HG03342 (cell line): Measurements from ENCODE around the gene DACT3.

Source experiments
- ATAC-seq: cut with Tn5 transposase; IDR thresholded peaks from one replicate; pipeline ENCODE4 v1.9.1; 2021; ENCODE audit warnings: mild to moderate bottlenecking, moderate library complexity; ENCODE audit not compliant: unreplicated experiment

Gene DACT3, protein sequence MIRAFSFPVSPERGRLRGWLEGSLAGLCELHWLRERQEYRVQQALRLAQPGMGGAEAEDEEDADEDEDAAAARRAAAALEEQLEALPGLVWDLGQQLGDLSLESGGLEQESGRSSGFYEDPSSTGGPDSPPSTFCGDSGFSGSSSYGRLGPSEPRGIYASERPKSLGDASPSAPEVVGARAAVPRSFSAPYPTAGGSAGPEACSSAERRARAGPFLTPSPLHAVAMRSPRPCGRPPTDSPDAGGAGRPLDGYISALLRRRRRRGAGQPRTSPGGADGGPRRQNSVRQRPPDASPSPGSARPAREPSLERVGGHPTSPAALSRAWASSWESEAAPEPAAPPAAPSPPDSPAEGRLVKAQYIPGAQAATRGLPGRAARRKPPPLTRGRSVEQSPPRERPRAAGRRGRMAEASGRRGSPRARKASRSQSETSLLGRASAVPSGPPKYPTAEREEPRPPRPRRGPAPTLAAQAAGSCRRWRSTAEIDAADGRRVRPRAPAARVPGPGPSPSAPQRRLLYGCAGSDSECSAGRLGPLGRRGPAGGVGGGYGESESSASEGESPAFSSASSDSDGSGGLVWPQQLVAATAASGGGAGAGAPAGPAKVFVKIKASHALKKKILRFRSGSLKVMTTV

DNA sequence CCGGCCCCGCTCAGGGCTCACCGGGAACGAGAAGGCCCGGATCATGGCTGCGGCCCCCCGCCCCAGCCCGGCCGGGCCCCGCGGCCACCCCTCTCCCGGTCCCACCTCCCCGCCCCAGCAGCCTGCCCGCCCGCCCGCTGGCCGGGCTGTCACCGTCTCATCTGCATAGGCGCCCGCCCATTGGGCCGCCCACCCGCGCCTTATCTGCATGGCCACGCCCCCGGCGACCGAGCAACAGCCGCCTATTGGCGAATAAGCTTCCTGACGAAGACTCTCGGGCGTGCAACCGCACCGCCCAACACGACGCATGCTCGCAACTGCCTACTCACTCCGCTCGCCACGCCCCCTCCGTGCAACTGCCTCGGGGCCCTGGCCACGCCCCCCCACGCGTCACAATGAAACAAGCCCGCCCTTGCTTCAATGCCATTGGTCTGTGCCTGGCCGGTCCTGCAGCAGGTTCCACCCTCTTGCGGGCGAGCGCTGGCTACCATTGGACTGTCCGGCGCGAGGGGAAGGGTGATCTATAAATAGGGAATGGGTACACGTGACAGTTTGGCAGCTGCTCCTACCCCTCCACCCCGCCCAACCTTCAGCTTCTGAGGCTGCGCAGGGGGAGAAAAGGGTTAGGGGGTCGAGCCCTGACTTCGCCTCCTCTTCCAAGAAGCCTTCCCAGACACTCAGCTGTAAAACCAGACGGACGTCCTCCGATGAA is at the start of gene DACT3:
Gene DACT3, minus strand, starts transcription at position 163 of the 712 bp plus-strand sequence. Its CDS starts 118 bp downstream, at position 45.
- peak; percentile 90 for ATAC-seq

DNA sequence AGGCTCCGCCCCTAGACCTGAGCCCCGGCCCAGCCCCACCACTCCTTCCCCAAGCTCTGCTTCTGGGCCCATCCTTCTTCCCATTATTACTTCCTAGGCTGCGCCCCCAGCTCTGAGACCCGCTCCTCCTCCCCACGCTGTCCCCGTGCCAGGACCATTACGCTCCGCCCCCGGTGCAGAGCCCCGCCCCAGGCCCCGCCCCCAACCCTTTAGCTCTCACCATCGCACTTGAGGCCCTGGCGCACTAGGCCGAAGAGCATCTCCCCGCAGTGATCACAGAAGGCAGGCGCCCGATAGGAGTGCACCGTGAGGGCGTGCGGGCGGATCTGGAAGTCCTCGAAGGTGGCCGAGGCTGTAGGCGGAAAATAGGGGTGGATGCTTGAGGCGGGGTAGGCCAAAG is 49.7 kb upstream of the DACT3 start:
- no peak for ATAC-seq

DNA sequence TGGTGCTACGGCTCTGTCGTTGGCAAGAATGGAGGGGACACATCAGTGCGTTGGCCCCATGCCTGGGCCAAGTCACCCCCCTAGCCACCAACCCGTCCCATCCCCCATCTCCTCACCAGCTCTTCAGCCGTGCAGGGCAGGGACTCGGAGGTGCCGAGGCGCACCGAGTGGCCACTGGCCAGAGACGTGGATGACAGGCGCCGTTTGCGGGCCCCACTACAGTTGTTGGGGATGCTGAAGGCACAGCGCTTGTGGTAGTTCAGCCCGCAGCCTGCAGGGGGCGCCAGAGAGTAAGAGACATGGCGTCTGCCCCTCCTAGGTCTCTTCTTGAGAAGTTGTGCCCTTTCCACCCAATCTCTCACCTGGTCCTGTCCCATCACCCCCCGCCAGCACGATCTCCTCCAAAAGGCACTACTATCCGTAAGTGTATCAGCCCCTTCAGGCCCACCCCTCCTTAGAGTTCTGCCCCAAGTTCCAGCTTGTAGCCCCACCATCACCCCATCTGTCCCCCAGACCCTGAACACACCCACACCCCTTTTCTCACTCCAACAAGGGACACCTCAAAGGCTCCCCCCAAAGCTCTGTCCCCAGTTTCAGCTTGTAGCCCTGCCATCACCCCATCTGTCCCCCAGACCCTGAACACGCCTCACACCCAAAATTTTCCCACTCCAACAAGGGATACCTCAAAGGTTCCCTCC is 43.5 kb upstream of the DACT3 start:
- ATAC-seq = no peak

DNA sequence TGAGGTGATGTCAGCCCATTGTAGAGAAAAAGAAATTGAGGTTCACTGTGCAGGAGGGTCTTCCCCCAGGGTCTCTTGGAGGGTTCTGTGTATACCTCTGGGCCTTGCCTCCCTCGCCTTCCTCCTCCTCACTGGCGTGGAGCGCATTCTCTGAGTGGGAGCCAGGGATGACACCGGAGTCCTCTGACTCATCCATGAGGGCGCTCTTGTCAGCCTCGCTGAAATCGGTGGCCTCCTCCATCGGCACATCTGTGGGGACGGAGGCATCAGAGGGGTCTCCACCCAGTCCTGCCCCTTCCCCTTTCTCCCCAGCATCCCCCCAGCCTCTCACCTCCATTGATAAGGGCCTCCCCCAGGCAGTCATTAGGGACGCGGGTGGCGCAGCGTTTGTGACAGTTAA is 39.7 kb upstream of the DACT3 start:
- ATAC-seq = no peak

DNA sequence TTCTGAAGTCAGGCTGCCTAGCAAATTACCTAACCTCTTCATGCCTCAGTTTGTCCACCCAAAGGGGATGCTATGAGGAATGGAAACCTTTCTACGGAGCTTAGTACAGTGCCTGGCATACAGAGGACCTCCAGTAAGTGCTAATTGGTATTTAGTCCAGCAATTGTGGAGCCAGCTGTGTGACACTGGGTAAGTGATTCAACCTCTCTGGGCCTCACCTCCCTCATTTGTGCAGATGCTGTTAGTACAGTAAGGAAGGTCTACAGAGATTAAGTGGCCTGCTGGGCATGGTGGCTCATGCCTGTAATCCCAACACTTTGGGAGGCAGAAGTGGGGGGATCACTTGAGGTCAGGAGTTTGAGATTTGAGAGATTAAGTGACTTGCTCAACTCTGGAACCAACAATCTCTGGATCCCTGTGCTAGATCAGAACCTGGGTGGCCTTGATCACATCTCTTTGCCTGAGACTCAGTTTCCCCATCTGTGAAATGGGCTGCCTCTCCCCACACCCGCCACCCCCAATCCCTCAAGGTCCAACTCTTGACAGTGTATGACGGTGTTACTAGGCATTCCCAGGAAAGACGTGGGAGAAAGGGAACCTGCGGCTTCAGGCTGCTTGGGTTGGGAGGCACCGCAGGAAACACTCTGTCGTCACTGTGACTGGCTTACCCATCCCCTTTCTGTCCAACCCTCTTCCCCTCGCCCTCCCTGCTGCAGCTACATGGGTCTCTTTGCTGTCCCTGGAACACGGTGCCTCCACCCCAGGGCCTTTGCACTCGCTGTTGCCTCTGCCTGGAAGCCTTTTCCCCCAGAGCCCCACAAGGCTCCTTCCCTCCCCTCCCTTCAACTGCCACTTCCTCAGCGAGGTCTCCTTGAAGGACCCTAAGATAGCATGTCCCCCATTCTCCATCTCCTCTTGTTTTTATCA is 37.7 kb upstream of the DACT3 start:
- ATAC-seq = no peak

DNA sequence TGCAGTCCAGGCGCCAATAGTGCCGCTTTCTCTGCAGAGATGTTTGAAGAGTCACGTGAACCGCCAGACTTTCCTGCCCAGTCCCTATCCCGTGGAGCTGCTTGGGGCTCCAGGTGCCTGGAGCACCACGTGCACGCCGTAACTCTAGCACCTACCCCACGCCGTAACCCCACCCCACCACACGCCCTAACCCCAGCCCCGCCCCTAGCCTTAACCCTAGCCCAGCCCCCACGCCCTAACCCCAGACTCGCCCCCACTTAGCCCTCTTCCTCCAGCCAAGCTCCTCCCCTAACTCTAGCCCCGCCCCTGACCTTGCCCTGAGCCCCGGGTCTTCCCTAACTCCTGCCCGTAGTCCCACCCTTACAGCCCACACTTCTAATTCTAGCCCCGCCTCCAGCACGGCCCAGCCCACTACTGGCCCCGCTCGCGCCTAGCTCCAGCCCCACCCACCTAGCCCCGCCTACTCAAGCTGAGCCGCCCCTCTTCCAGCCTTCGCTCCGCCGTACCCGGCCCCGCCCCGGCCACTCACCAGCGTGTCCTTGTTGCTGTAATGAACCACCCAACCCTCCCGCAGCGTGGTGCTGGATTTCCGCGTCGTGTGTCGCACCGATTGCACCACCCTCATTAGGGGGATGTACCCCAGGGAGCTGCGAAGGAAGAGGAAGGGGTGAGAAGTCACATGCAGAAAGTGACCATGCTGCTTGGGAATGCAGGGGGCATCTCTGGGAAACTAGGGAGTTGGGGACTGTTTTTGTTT is 36.4 kb upstream of the DACT3 start:
- no peak for ATAC-seq

DNA sequence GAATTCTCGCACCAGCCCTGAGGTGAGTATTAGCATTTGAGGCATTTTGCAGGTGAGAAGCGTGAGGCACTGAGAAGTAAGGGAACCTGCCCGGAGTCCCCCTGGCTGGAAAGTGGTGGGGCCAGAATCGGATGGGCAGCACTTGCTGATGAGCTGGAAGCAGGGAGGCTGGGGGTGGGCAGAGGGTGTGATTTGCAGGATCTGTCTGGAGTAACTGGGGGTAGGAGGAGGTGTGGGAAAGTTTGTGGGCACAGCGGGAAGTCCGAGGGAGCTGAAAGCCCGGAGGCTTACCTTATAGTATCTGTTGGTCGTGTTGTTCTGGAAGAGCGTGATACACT is 35.9 kb upstream of the DACT3 start:
- no peak for ATAC-seq

DNA sequence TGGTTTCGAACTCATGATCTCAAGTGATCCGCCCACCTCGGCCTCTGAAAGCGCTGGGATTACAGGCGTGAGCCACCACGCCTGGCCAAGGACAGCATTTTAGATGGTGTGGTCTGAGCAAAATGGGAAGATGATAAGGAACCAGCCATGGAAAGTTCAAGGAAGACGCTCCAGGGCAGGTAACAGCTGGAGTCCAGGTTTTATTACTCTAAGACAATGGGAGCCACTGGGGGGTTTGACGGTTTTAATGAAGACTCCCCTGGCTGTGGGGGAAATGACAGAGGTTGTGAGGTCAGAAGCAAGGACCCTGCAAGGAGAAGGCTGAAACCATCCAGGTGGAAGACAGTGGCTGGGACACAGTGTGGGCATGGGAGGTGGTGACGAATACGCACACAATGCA is 35.1 kb upstream of the DACT3 start:
- ATAC-seq = no peak

DNA sequence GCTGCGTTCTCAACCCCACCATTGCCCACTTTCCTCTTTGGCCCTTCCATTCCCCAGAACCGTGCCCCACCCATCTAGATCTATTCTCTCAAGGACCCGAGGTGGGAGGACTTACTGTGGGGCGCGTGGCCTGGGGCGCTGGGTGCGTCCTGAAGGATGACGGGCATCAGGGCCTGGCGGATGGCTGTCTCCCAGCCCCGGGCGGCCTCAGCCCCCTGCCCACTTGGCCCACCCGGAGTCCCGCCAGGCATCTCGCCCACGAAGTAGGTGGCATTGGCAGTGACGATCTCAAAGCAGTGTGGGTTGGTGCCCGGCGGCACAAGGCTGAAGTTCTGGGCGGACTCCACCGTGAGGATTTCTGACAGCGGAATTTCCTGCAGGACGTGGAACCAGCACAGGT is 32.8 kb upstream of the DACT3 start:
- no peak for ATAC-seq

DNA sequence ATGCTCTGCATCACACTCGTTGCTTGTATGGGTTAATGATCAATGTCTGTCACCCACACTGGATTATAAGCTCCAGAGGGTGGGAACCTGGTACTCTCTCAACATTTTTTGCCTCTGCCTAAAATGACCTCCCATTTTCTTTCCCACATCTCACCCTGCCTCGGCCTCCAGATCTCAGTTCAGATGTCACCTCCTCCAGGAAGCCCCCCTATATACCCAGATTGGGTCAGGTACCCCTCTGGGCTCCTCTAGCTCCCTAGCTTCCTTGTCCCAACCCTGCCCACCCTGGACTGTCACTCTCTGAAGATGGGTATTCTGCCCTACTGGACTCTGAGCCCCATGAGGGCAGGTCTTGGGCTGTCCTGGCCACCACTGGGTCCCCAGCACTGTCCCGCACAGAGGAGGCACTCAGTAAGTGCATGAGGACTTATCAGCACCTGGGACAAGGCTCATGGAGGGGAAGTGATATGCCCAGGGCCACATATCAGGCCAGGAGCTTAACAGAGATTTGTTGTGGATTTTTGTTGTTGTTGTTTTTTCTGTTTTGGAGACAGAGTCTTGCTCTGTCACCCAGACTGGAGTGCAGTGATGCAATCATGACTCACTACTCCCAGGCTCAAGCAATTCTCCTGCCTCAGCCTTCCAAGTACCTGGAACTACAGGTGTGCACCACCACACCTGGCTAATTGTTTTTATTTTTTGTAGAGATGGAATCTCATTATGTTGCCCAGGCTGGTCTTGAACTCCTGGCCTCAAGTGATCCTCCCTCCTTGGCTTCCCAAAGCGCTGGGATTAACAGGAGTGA is 32.1 kb upstream of the DACT3 start:
- ATAC-seq = no peak

DNA sequence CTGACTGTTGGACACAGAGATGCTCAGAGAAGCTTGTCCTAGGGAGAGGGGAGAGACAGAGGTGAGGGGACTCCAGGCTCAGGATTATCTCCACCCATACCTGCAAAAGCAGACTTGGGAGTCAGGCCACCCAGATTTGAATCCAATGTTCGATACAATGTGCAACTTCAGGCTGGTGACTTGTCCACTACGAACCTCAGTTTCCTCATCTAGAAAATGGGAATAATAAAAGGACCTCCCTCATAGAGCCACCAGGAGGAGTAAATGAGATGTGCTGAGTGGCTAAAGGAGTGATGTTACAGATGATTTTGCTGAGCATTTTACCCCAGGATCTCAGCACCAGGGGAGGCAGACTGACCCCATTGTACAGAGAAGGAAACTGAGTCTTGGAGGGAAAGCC is 31.0 kb upstream of the DACT3 start:
- no peak for ATAC-seq

DNA sequence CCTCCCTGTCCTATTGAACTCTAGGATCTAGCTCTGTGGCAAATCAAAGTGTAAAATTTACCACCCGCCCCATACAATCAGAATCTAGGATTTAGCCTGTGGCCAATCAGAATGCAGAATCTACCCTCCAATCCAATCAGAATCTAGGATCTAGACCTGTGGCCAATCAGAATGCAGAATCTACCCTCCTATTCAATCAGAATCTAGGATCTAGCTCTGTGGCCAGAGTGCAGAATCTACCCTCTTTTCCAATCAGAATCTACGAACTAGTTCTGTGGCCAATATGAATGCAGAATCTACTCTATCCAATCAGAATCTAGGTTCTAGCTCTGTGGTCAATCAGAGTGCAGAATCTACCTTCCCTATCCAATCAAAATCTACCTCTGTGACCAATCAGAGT is 30.1 kb upstream of the DACT3 start:
- no peak for ATAC-seq

DNA sequence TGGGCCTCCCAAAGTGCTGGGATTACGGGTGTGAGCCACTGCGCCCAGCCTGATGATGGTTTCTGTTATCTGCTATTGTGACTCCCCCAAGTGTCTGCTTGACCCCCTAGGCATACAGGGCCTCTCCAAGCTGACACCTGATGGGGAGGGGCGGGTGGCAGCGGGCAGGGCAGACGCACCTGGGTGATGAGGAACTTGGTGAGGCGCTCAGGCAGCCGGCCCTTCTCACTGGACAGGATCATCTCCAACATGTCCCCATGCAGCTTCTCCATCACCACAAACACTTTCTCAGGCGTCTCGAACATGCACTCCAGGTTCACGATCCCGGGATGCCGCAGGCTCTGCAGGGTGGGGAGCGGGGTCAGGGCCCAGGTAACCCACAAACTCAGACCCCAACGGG is 28.4 kb upstream of the DACT3 start:
- no peak for ATAC-seq

DNA sequence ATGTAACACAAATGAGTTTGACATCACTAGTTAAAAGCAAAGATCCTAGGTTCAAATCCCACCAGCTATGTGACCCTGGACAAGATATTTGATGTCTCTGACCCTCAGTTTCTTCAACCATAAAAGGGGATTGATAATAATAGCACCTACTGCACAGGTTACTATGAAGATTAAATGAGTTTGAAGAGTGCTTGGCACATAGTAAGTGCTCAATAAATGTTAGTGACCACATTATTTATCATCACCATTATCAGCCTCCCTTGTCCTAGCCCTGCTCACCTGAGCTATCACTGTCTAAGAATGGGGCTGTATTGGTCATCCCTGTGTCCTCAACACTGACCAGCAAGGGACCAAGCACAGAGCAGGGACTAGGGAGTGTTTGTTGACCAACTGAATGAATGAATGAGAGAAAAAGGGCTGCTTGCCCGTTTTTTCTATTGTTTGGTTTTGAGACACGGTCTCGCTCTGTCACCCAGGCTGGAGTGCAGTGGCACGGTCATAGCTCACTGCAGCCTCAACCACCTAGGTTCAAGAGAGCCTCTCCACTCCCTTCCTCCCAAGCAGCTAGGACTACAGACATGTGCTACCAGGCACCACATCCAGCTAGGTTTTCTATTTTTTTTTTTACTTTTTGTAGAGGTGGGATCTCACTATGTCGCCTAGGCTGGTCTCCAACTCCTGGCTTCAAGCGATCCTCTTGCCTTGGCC is 26.6 kb upstream of the DACT3 start:
- no peak for ATAC-seq

DNA sequence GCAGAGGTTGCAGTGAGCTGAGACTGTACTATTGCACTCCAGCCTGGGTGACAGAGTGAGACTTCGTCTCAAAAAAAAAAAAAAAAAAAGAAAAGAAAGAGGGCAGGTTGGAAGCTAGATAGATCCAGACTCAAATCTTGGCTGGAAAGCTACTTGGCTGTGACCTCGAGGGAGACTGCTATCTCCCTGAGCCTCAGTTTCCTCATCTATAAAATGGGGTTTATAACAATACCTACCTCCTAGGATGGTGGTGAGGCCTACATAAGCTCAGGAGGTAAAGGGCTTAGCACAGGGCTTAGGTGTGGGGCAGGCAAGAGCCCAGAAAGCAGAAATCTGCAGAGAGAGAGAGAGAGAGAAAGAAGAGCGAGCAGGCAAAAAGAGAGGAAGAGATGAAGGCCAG is 24.2 kb upstream of the DACT3 start:
- ATAC-seq = no peak

DNA sequence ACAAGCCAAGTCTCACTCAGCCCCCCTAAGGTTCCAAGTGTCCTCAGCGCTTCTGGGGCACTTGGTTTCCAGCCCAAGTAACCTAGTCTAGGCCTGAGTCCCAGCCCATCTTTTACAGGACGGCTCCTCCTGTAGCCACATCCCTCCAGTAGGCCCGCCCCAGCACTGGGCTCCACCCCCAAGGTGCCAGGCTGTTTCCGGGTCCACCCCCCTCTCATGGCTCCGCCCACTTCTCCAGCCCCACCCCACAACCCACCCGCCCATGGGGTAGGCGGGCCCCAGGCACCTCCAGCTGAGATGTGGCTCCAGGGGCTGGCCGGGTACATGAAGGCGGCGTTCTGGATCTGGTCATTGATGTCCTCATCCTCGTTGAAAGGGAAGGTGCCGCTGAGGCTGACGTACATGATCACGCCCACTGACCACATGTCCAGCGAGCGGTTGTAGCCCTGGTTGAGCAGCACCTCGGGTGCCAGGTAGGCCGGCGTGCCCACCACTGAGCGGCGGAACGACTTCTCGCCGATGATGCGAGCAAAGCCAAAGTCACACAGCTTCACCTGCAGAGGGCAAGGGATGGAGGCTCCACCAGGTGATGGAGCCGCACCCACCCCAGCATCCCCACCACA is 17.2 kb upstream of the DACT3 start:
- no peak for ATAC-seq

DNA sequence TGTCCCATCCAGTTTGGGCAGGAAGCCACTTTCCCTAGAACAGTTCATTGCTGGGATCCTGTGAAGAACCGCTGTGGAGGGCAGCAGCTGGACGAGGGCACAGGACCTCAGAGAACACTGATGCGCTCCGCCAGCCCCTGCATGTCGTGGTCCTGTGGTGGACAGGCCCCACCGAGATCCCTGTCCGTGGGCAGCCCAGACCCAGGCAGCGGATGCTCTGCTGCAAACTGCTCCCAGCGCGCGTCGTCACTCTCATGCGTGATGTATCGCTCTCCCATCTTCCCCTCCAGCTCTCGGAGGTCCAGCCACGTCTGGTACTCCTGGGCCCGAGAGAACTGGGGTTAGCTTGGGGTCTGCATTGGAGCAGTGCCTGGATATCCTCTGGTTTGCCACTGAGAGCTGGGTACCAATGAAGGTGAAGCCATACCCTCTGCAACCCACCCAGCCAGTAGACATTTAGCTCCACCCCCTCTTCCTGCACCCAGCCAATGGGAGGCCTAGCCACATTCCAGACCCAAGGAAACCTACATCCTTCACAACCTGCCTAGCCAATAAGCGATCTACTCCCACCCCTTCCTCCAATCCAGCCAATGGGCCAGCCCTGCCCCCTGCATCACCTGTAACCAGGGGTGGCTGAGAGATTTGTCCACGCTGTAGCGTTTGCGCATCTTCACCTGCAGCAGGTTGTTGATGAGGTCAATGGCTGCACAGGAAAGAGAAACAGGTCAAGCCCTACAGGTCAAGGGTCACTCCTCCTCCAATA is 13.6 kb upstream of the DACT3 start:
- no peak for ATAC-seq
